Immature natural killer cell (primary cell): ENCODE results near the gene PDE6A. TPM values are rescaled to one million over a fixed set of nuclear protein-coding genes. Genes with fewer than 3 reads are reported as not detected.
"Not testable (repeated sequence)": the region's sequence is repeated elsewhere in the genome, so short reads cannot be mapped to it uniquely, and the experiment has no call there.

Experiments used
- DNase-seq, 3 donors: peaks; one replicate each; pipeline ENCODE4 v3.0.0; 2022; ENCODE audit warnings: mixed read lengths in 1 of 3
- H3K27ac Mint-ChIP-seq, 6 donors: one replicate each; pipeline ENCODE4 v1.8.0; 2020; ENCODE audit warnings: mixed read lengths in 6 of 6, mild to moderate bottlenecking in 5 of 6, inconsistent platforms in 4 of 6, moderate library complexity in 3 of 6
- H3K27me3 Mint-ChIP-seq, 3 donors: one replicate each; pipeline ENCODE4 v1.8.0; 2020 to 2021; ENCODE audit warnings: low read depth in 3 of 3, mild to moderate bottlenecking in 3 of 3, mixed read lengths in 3 of 3, moderate library complexity in 3 of 3, inconsistent platforms in 1 of 3
- H3K36me3 Mint-ChIP-seq, 3 donors: one replicate each; pipeline ENCODE4 v1.8.0; 2020; ENCODE audit warnings: mixed read lengths in 3 of 3, inconsistent platforms in 2 of 3, mild to moderate bottlenecking in 2 of 3
- H3K4me1 Mint-ChIP-seq, 2 donors: one replicate each; pipeline ENCODE4 v1.8.0; 2020; ENCODE audit warnings: inconsistent platforms in 2 of 2, mild to moderate bottlenecking in 2 of 2, mixed read lengths in 2 of 2, moderate library complexity in 1 of 2
- H3K4me3 Mint-ChIP-seq, 5 donors: one replicate each; pipeline ENCODE4 v1.8.0; 2020; ENCODE audit warnings: mild to moderate bottlenecking in 5 of 5, mixed read lengths in 5 of 5, inconsistent platforms in 3 of 5, moderate library complexity in 3 of 5
- H3K9me3 Mint-ChIP-seq, 6 donors: one replicate each; pipeline ENCODE4 v1.8.0; 2020; ENCODE audit warnings: mild to moderate bottlenecking in 6 of 6, mixed read lengths in 6 of 6, inconsistent platforms in 4 of 6, moderate library complexity in 3 of 6
- polyA plus RNA-seq, 3 donors: library from polyadenylated mRNA; unstranded; fragments of 300-500 nt; fragmentation: Illumina TruSeq; gene quantifications; one replicate each; pipeline ENCODE4 v1.2.3, GENCODE V29; 2021

PDE6A gene
- polyA plus RNA-seq, 3 donors from 2014 or later, result not detected

- peak overlapping the region; percentile 91 to 97 (median 92) for H3K4me3 Mint-ChIP-seq
- peaks cover 0 to 4% (median 0%) of the 10 kb centered on the region in 3 donors for H3K27me3 Mint-ChIP-seq
- peak in 1 of 3 donors; percentile 2 for DNase-seq
- no peaks in the 10 kb centered on the region for H3K9me3 Mint-ChIP-seq
- H3K36me3 Mint-ChIP-seq, result peaks cover 0 to 4% (median 4%) of the 10 kb centered on the region in 3 donors
- H3K27ac Mint-ChIP-seq, result peak overlapping the region; percentile 68 to 91 (median 74)
- peaks cover 21 to 40% of the 10 kb centered on the region in 2 donors for H3K4me1 Mint-ChIP-seq
These were observed 16.6 kb upstream of the PDE6A start for GRCh38 chr5:149961186-149961685.

- Mint-ChIP-seq H3K27ac (peak within 1 kb of the TSS; percentile 91 to 97 (median 94)), H3K9me3 (no peaks in the 10 kb centered on the region), H3K4me1 (peaks cover 21 to 40% of the 10 kb centered on the region in 2 donors), H3K4me3 (peak within 1 kb of the TSS; percentile 91 to 97 (median 92)), H3K27me3 (peaks cover 0 to 4% (median 0%) of the 10 kb centered on the region in 3 donors), H3K36me3 (peaks cover 0 to 4% (median 4%) of the 10 kb centered on the region in 3 donors)
- DNase-seq, result peak; percentile 93
These were observed 15.9 kb upstream of the PDE6A start, which contains the start of gene SLC26A2 for GRCh38 chr5:149960272-149961185. TSS of gene SLC26A2 (plus strand) at chr5:149960758. CDS start at chr5:149977653, 16,895 bp downstream.

GRCh38 chr5:149959406-149960236 is 15.0 kb upstream of the PDE6A start:
- Mint-ChIP-seq H3K27me3 (peaks cover 0 to 4% (median 2%) of the 10 kb centered on the region in 3 donors), H3K36me3 (peaks cover 0 to 4% (median 4%) of the 10 kb centered on the region in 3 donors), H3K4me1 (peaks cover 21 to 40% of the 10 kb centered on the region in 2 donors), H3K27ac (peak overlapping the region; percentile 86 to 97 (median 94)), H3K4me3 (peak overlapping the region; percentile 91 to 97 (median 92)), H3K9me3 (no peaks in the 10 kb centered on the region)
- DNase-seq, result peak; percentile 31 to 43 (median 36)

GRCh38 chr5:149957855-149958254 is 13.3 kb upstream of the PDE6A start:
- H3K4me1 Mint-ChIP-seq, result peaks cover 21 to 39% of the 10 kb centered on the region in 2 donors
- H3K27me3 Mint-ChIP-seq, result peaks cover 0 to 4% (median 2%) of the 10 kb centered on the region in 3 donors
- H3K4me3 Mint-ChIP-seq, result no peak overlapping the region
- no peaks in the 10 kb centered on the region for H3K9me3 Mint-ChIP-seq
- H3K36me3 Mint-ChIP-seq, result peaks cover 0 to 4% (median 3%) of the 10 kb centered on the region in 3 donors
- no peak overlapping the region for H3K27ac Mint-ChIP-seq
- no peak for DNase-seq

- Mint-ChIP-seq H3K27me3 (peaks cover 2 to 5% (median 4%) of the 10 kb centered on the region in 3 donors), H3K4me3 (no peak overlapping the region), H3K9me3 (no peaks in the 10 kb centered on the region), H3K27ac (no peak overlapping the region), H3K4me1 (peaks cover 21 to 27% of the 10 kb centered on the region in 2 donors), H3K36me3 (no peaks in the 10 kb centered on the region)
- no peak for DNase-seq
These were observed 12.1 kb upstream of the PDE6A start for GRCh38 chr5:149956685-149957084.

GRCh38 chr5:149954798-149955197 is 10.2 kb upstream of the PDE6A start:
- H3K4me1 Mint-ChIP-seq, result peaks cover 7 to 10% of the 10 kb centered on the region in 2 donors
- no peak overlapping the region for H3K27ac Mint-ChIP-seq
- H3K4me3 Mint-ChIP-seq, result no peak overlapping the region
- no peaks in the 10 kb centered on the region for H3K9me3 Mint-ChIP-seq
- H3K36me3 Mint-ChIP-seq, result no peaks in the 10 kb centered on the region
- DNase-seq, result no peak
- H3K27me3 Mint-ChIP-seq, result peaks cover 4 to 10% (median 4%) of the 10 kb centered on the region in 3 donors

GRCh38 chr5:149953436-149954121 is 9.0 kb upstream of the PDE6A start:
- Mint-ChIP-seq H3K9me3 (no peaks in the 10 kb centered on the region), H3K27ac (no peak overlapping the region), H3K36me3 (no peaks in the 10 kb centered on the region), H3K4me1 (no peaks in the 10 kb centered on the region), H3K27me3 (peaks cover 4 to 10% (median 5%) of the 10 kb centered on the region in 3 donors), H3K4me3 (no peak overlapping the region)
- DNase-seq, result no peak

- no peak for DNase-seq
- H3K9me3 Mint-ChIP-seq, result no peaks in the 10 kb centered on the region
- H3K36me3 Mint-ChIP-seq, result no peaks in the 10 kb centered on the region
- H3K27me3 Mint-ChIP-seq, result peaks cover 4 to 10% (median 9%) of the 10 kb centered on the region in 3 donors
- H3K4me1 Mint-ChIP-seq, result no peaks in the 10 kb centered on the region
- H3K27ac Mint-ChIP-seq, result no peak overlapping the region
- no peak overlapping the region for H3K4me3 Mint-ChIP-seq
These were observed 6.7 kb upstream of the PDE6A start for GRCh38 chr5:149951138-149951749.

- Mint-ChIP-seq H3K27me3 (peaks cover 4 to 10% (median 7%) of the 10 kb centered on the region in 3 donors), H3K36me3 (no peaks in the 10 kb centered on the region), H3K9me3 (no peaks in the 10 kb centered on the region), H3K27ac (no peak overlapping the region), H3K4me1 (no peaks in the 10 kb centered on the region), H3K4me3 (no peak overlapping the region)
- no peak for DNase-seq
These were observed 4.4 kb upstream of the PDE6A start for GRCh38 chr5:149948993-149949392.

GRCh38 chr5:149946118-149946517 is 1.5 kb upstream of the PDE6A start:
- Mint-ChIP-seq H3K36me3 (no peaks in the 10 kb centered on the region), H3K4me3 (no peak overlapping the region), H3K27me3 (peaks cover 2 to 7% (median 5%) of the 10 kb centered on the region in 3 donors), H3K27ac (no peak overlapping the region), H3K4me1 (no peaks in the 10 kb centered on the region), H3K9me3 (no peaks in the 10 kb centered on the region)
- no peak for DNase-seq

GRCh38 chr5:149943177-149943949 is 1.2 kb downstream of the PDE6A start:
- H3K27me3 Mint-ChIP-seq, H3K27ac Mint-ChIP-seq, H3K9me3 Mint-ChIP-seq, DNase-seq, H3K4me1 Mint-ChIP-seq, H3K4me3 Mint-ChIP-seq, H3K36me3 Mint-ChIP-seq: not testable (repeated sequence)

GRCh38 chr5:149942741-149943169 is 1.8 kb downstream of the PDE6A start:
- DNase-seq, H3K27ac Mint-ChIP-seq, H3K4me1 Mint-ChIP-seq, H3K4me3 Mint-ChIP-seq, H3K27me3 Mint-ChIP-seq, H3K36me3 Mint-ChIP-seq, H3K9me3 Mint-ChIP-seq: not testable (repeated sequence)
